Panc1 (cell line): ENCODE data around the gene GRK6. TPM values are rescaled to one million over a fixed set of nuclear protein-coding genes. Genes with fewer than 3 reads are reported as not detected.
A peak's percentile ranks its signal among the peaks of the same experiment; 100 is the strongest.

Experiments used
- ATAC-seq: fragments of 200-7000 bp; cut with Tn5 transposase; 2 replicates; pipeline ENCODE4 v1.9.1; 2020; ENCODE audit warnings: mild to moderate bottlenecking, moderate library complexity
- BruUV-seq: library from RNA; stranded (reverse); fragments of 400-500 nt; replicated peaks from 2 replicates; lab custom pipeline; 2021; lab: Mats Ljungman, UMichigan
- CTCF ChIA-PET: fragments of 300-600 bp; sonication (Branson Sonifier 250); formaldehyde crosslinking; loops from one replicate; lab custom pipeline; 2022; ENCODE audit warnings: antibody characterized with exemption; lab: Charles Lee
- POLR2A ChIA-PET: fragments of 300-600 bp; sonication (Branson Sonifier 250); formaldehyde crosslinking; loops from one replicate; lab custom pipeline; 2022; ENCODE audit warnings: antibody characterized with exemption; lab: Charles Lee
- DNase-seq: peaks from one replicate; pipeline ENCODE4 v3.0.0-alpha.2; 2010; ENCODE audit warnings: low read depth, low spot score
- H3K27ac ChIP-seq: 2 replicates; pipeline ENCODE4 v1.5.1; 2011; ENCODE audit warnings: mild to moderate bottlenecking, low read length, inconsistent platforms
- H3K27me3 ChIP-seq: fragments of 200-500 bp; sonication (Bioruptor generic); 2 replicates; pipeline ENCODE4 v1.6.0; 2014; ENCODE audit warnings: low read length, inconsistent platforms; ENCODE audit not compliant: control insufficient read depth, insufficient read depth
- H3K36me3 ChIP-seq: fragments of 200-500 bp; sonication (Bioruptor generic); 2 replicates; pipeline ENCODE4 v1.5.1; 2014; ENCODE audit warnings: inconsistent platforms, mild to moderate bottlenecking, low read length, moderate library complexity; ENCODE audit not compliant: control insufficient read depth, insufficient read depth
- H3K4me1 ChIP-seq: 2 replicates; pipeline ENCODE4 v1.5.1; 2011; ENCODE audit warnings: inconsistent platforms, mild to moderate bottlenecking, low read length, moderate library complexity; ENCODE audit not compliant: control insufficient read depth, insufficient read depth
- H3K4me3 ChIP-seq, 2 experiments: 2 replicates each; pipeline ENCODE4 v1.5.1; 2011 to 2012; ENCODE audit warnings: low read depth in 2 of 2, low read length in 2 of 2, mild to moderate bottlenecking in 2 of 2, inconsistent platforms in 1 of 2, moderate library complexity in 1 of 2
- H3K9me3 ChIP-seq: fragments of 200-500 bp; sonication (Bioruptor generic); 2 replicates; pipeline ENCODE4 v1.5.1; 2014; ENCODE audit warnings: low read depth, mild to moderate bottlenecking, inconsistent platforms, low read length, moderate library complexity; ENCODE audit not compliant: control insufficient read depth, insufficient read depth
- POLR2AphosphoS5 ChIP-seq: IDR thresholded peaks from 2 replicates; pipeline ENCODE4 v1.6.1; 2012; ENCODE audit warnings: mild to moderate bottlenecking, low read depth, low read length, moderate library complexity
- SIN3A ChIP-seq: IDR thresholded peaks from 2 replicates; pipeline ENCODE4 v1.6.1; 2012; ENCODE audit warnings: low read depth, mild to moderate bottlenecking, low read length, moderate library complexity, borderline replicate concordance; ENCODE audit not compliant: insufficient read depth
- TCF7L2 ChIP-seq: IDR thresholded peaks from 2 replicates; pipeline ENCODE4 v1.6.1; 2011; ENCODE audit warnings: mild to moderate bottlenecking, low read depth, low read length, inconsistent platforms
- in situ Hi-C: cut with HindIII; loops from 2 replicates; pipeline ENCODE4 v1.10.0; 2016; ENCODE audit warnings: low sequenced_read_pairs, low pct_unique_long_range_greater_than_20kb
- intact Hi-C: fragments of 100-400 bp; cut with micrococcal nuclease; formaldehyde crosslinking; loops from one replicate; pipeline ENCODE4 v1.10.0; 2022; ENCODE audit not compliant: unreplicated experiment
- total RNA-seq: library from RNA; stranded (reverse); gene quantifications from one replicate; pipeline ENCODE4 v1.2.1, GENCODE V29; 2021; ENCODE audit not compliant: unreplicated experiment
- TF ChIP-seq, protein P1 (sequence below): fragments of 450-650 bp; IDR thresholded peaks from 2 replicates; pipeline ENCODE4 v1.5.1; 2017; ENCODE audit warnings: mild to moderate bottlenecking
- TF ChIP-seq, protein P2 (sequence below), 2 experiments: IDR thresholded peaks; 2 replicates each; pipeline ENCODE4 v1.6.1; 2011 to 2012; ENCODE audit warnings: low read depth in 2 of 2, control low read depth in 1 of 2, low read length in 1 of 2, mild to moderate bottlenecking in 1 of 2, moderate library complexity in 1 of 2; ENCODE audit not compliant: insufficient read depth in 1 of 2

The GRK6 gene
- total RNA-seq, 1 experiment from 2014 or later = 56.1 TPM

- peak; percentile 92 for ATAC-seq
- Histone ChIP-seq H3K27ac (peak overlapping the region; percentile 60; the same call in 1 of the 2 replicates), H3K36me3 (no peaks in the 10 kb centered on the region), H3K4me3 (no peak overlapping the region), H3K27me3 (no peaks in the 10 kb centered on the region), H3K4me1 (peaks cover 3% of the 10 kb centered on the region; the same call in 1 of the 2 replicates), H3K9me3 (no peaks in the 10 kb centered on the region)
- no peak for DNase-seq
- ChIA-PET POLR2A (interaction anchor here (0.5 kb wide), 1 partner anchor 413 kb away, joined by 8 read pairs; no protein-coding TSS in a partner anchor), CTCF (interaction anchor here (0.5 to 2.6 kb wide), 13 partner anchors 12 to 117 kb away, joined by 3 to 34 read pairs (median 5); partner anchors contain the start of genes F12 and PDLIM7)
- BruUV-seq = no TSS peak
- in situ Hi-C loops (no loop called here), intact Hi-C loops (loop anchor here (5.0 kb wide), 1 partner anchor 107 kb away; the partner anchor contains the start of gene PDLIM7)
- no peak for TF ChIP-seq SIN3A
- TF ChIP-seq, protein P1, sequence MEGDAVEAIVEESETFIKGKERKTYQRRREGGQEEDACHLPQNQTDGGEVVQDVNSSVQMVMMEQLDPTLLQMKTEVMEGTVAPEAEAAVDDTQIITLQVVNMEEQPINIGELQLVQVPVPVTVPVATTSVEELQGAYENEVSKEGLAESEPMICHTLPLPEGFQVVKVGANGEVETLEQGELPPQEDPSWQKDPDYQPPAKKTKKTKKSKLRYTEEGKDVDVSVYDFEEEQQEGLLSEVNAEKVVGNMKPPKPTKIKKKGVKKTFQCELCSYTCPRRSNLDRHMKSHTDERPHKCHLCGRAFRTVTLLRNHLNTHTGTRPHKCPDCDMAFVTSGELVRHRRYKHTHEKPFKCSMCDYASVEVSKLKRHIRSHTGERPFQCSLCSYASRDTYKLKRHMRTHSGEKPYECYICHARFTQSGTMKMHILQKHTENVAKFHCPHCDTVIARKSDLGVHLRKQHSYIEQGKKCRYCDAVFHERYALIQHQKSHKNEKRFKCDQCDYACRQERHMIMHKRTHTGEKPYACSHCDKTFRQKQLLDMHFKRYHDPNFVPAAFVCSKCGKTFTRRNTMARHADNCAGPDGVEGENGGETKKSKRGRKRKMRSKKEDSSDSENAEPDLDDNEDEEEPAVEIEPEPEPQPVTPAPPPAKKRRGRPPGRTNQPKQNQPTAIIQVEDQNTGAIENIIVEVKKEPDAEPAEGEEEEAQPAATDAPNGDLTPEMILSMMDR = peak; percentile 97
These were observed 35.8 kb upstream of the GRK6 start for GRCh38 chr5:177390363-177391300.

- DNase-seq = no peak
- TF ChIP-seq SIN3A (no peak), POLR2AphosphoS5 (no peak), TCF7L2 (no peak)
- TF ChIP-seq, protein P1 = no peak
- TF ChIP-seq, protein P2, sequence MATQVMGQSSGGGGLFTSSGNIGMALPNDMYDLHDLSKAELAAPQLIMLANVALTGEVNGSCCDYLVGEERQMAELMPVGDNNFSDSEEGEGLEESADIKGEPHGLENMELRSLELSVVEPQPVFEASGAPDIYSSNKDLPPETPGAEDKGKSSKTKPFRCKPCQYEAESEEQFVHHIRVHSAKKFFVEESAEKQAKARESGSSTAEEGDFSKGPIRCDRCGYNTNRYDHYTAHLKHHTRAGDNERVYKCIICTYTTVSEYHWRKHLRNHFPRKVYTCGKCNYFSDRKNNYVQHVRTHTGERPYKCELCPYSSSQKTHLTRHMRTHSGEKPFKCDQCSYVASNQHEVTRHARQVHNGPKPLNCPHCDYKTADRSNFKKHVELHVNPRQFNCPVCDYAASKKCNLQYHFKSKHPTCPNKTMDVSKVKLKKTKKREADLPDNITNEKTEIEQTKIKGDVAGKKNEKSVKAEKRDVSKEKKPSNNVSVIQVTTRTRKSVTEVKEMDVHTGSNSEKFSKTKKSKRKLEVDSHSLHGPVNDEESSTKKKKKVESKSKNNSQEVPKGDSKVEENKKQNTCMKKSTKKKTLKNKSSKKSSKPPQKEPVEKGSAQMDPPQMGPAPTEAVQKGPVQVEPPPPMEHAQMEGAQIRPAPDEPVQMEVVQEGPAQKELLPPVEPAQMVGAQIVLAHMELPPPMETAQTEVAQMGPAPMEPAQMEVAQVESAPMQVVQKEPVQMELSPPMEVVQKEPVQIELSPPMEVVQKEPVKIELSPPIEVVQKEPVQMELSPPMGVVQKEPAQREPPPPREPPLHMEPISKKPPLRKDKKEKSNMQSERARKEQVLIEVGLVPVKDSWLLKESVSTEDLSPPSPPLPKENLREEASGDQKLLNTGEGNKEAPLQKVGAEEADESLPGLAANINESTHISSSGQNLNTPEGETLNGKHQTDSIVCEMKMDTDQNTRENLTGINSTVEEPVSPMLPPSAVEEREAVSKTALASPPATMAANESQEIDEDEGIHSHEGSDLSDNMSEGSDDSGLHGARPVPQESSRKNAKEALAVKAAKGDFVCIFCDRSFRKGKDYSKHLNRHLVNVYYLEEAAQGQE (IDR thresholded peaks at IDR 0.05; ENCODE audit: insufficient read depth in 1 of 2, low read depth in 2 of 2, low read length in 1 of 2) = no peak
- Histone ChIP-seq H3K4me1 (peaks cover 3% of the 10 kb centered on the region; the same call in 1 of the 2 replicates), H3K27ac (no peak overlapping the region), H3K36me3 (no peaks in the 10 kb centered on the region), H3K9me3 (no peaks in the 10 kb centered on the region), H3K4me3 (no peak overlapping the region), H3K27me3 (no peaks in the 10 kb centered on the region)
- in situ Hi-C loops (no loop called here), intact Hi-C loops (loop anchor here (5.0 kb wide), 1 partner anchor 105 kb away; the partner anchor contains the start of gene PDLIM7)
- no peak for ATAC-seq
- ChIA-PET CTCF (interaction anchor here (1.3 kb wide), 1 partner anchor 9 kb away, joined by 3 read pairs; no protein-coding TSS in a partner anchor), POLR2A (no interaction called here)
- BruUV-seq = no TSS peak
These were observed 33.7 kb upstream of the GRK6 start for GRCh38 chr5:177392765-177393164.
